AML-193 (cell line): Measurements from ENCODE around the gene A2M.
A peak's percentile ranks its signal among the peaks of the same experiment; 100 is the strongest.

Experiments
- DNase-seq, 2 experiments: peaks; one replicate each; lab custom pipeline; 2025; lab: John Stamatoyannopoulos, UW

A2M gene

DNA sequence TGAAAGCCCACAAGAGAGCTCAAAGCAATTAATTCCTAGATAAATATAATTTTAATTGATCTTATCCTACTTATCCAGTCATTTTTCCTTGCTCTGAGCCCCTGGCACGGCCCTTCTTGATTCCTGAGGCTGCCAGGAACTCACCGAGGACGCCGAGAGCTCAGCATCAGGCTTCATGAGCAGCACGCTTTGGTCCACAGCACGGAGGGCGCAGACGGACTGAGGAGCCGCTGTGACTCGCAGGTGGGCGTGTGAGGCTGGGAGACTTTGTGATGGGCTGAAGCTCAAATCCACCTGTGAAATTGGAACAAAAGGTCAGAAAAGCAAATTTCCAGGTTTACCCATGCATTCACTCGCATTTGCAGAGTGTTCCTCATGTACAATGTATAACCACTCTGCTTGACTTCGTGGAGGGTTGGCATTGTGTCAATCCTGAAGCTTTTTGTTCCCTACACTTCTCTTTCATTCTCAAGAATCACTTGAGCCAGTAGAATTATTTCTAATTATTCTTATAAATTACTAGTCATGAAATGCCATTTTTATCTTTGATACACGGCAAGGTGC, 17.2 kb downstream of the A2M start:
- DNase-seq = no peak

DNA sequence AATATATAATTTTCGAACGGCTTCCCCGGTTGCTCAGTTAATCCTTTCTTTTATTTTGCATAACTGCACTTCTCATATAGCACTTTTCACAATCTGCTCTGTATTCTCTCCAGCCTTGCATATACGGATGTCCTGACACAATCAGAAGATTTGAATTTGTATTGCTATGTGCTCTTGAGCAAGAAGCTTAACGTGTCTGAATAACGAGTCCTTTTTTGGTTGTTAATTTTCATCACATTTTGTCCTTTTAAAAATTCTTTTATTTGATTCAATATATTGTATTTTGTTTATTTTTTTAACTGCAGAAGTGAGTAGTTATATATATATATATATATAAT, 17.6 kb downstream of the A2M start:
- no peak for DNase-seq

DNA sequence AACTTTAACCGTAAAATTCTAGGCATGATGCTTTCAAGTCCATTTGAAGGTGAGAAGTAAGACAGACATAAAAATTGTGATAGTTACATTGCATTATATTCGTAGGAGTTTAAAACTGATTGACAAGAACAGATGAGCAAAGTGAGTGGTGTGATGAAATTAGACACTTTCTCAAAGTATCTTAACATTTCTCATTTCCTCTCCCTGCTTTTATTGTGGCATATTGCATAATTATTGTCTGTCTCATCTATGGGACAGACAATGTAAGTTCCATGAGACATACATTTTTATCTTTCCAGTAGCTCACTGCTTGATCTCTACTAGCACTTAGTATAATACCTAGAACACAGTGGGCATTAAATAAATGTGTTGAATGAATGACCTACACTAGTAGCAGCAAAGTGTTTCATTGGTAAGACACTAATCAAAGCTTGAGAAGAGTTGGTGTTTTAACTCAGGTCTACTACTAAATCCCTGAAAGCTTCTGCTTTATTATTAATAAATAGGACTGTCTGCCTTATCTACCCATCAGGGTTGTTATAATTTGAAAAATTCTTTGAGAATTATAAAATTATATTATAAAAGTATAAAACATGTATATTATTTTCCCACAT, 19.0 kb downstream of the A2M start:
- peak; percentile 50 to 51 for DNase-seq

DNA sequence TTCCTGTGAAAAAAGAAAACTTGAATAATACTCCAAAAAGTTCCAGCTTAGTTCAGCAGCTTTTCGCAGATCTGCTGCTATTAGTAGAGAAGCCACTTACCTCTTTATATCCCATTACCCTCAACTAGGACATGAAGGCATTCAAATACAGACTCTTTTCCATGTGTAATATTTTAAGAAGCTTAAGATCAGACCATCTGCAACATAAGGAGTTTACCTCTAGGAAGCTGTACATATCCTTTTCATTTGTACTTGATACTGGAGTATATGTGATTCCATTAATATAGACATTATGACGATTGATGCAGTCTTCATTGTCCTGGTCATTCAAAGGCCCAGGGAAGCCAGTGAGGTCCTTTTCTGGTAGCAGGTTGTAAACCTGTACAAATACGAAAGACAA, 20.4 kb downstream of the A2M start:
- no peak for DNase-seq

DNA sequence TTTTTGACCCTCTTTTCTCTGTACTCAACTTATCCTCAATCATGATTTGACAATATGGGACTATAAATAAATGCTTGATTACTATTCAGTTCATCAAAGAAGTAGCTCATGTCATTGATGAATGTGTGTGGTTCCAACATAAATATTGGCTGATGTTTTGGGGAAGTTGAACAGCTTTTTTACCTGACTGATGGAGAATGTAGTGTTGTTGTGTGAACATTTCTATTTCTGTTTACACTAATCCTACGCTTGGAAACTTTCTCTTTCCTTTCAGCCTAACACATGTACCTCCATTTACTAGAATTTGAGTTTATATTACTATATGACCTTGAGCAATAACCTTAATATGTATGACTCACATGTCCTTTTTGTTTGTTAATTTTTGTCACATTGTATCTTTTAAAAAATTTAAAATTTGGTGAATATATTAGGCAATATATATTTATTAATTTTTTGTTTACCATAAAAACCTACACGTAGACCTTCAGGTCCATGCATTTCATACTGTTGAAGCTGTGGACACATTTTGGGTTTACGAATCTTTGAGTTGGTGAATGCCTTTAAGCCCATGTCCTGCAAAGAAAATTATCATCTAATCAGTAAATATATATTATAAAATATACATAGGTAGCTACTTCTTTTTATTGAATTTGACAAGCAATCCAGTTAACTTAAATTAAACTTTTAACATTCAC, 21.1 kb downstream of the A2M start:
- DNase-seq = no peak

DNA sequence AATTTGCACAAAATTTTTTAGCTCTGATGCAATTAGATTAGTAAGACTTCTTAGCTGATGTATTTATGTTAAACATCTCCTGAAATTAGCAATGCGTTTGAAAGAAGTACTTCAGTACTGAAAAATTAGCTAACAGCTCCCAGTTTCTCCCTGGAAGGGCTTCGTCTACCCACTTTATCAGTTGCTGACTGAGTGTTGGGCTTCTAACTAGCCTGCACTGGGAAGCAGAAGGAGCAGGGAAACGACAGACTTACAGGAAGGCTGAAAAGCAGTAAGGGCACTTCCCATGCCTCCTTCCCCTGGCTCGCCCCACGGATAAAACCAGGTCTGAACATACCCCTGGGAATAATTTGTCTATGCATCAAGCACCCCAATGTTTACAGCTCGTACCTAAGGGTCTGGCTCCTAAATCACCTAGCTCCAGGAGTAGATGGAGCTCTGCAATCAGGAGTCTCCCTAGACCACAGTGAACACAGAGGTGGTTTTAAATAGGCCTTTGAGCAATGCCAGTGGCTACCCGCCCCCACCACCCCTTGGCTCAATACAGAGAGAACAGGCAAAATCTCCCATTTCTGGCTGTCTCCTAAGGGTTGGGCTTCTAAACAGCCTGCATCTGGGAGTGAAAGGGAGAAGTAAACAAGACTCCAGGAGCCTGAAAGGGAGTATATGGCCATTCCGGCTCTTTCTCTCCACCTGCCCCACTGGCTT, 23.7 kb downstream of the A2M start:
- DNase-seq = no peak

DNA sequence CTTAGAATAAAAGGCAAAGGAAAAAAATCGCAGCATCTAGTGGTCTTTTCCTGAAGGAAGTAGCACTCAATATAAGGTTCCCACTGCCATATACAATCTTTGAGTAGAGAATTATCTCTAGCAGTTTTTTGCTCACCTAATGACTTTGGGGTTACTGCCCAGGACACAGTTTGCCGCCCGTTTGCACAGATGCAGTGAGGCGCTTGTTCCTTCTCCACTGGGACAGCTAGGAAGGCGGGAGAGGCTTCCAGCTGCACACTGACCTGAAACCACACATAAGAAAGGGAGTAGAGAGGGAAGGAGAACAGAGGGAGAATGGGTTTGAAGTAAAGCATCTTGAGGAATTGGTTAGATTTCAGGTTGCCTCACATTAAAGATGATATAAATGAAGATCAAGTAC, 25.5 kb downstream of the A2M start:
- DNase-seq = no peak

DNA sequence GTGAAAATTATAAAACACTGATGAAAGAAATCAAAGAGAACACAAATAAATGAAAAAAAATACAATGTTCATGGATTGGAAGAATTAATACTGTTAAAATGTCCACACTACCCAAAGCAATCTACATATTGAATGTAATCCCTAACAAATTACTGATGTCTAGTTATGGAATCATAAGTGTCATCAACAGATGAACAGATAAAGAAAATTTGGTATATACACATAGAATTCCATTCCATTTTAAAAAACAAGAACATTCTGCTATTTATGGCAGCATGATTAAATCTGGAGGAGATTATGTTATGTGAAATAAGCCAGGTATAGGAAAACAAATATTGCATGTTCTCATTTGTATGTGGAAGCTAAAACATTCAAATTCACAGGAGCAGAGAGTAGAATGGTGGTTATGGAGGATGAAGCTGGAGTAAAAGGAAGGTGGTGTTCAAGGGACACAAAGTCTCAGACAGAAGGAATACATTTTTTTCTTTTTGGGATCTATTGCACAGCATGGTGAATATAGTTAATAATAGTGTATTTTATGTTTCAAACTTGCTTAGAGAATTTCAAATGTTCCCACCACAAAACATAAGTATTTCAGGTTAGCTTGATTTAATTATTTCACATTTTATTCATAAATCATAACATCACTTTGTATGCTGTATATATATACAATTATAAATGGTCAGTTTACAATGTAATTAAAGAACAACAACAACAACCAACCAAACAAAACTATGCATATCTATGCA, 28.5 kb downstream of the A2M start:
- no peak for DNase-seq

DNA sequence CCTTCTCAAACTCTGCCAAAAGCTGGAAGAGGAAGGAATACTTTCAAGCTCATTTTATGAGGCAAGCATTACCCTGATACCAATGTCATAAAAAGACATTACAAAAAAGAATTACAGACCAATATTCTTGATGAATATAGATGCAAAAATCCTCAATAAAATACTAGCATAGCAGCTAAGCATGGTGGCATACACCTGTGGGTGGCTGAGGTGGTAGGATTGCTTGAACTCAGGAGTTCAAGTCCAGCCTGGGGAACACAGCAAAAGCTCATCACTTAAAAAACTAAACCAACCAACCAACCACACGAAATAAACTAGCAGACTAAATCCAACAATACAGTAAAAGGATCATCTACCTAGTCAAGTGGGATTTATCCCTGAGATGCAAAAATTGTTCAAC, 29.6 kb downstream of the A2M start:
- DNase-seq = no peak

DNA sequence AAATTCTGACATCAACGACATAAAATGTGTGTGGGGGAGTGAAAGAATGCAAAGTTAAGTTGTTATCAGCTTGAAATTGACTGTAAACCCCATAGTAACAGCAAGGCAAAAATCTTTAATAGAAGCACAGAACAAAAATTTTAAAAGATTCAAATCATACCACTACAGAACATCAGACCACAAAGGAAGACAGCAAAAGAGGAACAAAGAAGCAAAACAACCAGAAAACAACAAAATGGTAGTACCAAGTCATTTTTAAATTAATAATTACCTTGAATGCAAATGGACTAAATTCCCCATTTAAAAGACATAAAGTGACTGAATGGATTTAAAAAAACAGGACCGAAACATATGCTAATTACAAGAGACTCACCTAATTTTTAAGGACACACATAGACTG, 31.3 kb downstream of the A2M start:
- DNase-seq = no peak

DNA sequence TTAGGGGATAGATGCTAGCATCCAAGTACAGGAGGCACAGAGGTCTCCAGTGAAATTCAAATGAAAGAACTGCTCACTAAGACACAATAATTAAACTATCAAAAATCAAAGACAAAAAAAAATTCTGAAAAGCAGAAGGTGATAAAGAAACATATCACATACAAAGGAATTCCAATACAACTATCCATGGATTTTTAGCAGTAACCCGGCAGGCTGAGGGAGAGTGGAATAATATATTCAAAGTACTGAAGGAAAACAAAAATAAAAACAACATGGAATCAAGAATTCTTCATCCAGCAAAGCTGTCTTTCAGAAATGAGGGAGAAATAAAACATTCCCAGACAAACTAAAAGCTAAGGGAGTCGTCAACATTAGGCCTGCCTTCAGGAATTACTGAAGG, 31.9 kb downstream of the A2M start:
- no peak for DNase-seq

DNA sequence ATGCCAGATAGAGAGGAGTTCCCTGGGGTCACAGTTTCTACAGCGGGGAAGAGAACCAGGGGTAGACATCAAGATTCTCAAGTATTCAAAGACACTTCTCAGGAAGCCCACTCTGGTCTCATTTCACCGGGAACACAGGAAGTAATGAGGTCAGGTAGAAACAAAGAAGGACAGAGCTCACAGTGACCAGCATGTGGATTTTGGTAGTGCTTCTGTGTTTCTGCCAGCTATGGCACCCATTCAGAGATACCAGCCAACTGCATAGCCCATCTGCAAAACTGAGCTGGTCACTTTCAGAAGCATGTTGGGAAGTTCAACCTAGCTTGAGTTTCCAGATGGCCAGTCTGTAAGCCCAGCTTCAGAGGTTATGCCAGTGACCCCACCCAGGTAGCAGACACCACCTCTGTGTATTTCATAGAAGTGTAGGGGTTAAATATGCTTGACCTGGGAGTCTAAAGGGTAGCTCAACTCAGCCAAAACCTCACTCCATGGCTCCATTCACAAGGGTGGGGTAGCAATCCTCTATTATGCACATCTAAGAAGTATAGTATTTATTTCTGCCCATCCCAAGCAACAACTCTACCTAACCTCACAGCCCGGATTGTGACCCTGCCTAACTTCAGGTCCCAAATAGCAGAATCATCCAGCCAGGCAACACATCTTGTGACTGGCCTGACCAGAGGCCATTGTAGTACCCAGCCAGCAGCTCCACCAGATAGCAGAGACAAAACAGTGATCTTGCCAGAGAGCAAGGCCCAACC, 33.9 kb downstream of the A2M start:
- DNase-seq = no peak

DNA sequence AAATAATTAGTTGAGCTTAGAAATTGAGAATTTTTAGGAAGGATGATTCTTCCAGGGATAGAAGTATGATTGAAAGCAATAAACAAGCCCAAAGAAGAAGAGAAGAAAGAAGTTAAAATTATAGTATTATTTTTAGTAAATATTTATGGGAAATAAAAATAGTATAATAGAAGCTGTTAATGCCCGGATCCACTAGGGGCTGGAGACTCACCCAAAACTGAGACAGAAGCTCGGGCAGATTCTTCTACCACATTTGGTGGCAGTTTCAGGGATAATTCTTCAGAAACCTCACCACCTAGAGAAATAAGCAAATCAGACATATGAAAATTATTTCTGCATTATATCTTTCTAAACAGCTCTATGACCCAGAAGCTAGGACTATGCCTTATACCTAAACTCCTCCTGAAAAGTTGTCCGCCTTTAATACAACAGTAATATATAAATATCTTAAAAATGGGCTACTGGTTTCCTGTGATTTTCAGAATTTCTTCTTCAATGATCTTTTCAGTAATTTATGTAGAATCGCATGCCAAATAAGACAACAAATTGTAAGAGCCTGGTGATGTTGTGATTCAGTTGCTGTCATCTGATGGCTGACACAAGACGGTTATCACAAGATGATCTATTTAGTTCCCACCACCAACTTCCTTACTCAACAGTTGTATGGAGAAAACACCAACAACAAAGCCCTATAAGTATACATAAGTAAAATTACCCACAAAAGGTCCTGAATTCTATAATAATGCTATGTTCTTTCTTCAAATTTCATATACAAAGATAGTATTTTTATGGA, 35.6 kb downstream of the A2M start:
- DNase-seq = no peak

DNA sequence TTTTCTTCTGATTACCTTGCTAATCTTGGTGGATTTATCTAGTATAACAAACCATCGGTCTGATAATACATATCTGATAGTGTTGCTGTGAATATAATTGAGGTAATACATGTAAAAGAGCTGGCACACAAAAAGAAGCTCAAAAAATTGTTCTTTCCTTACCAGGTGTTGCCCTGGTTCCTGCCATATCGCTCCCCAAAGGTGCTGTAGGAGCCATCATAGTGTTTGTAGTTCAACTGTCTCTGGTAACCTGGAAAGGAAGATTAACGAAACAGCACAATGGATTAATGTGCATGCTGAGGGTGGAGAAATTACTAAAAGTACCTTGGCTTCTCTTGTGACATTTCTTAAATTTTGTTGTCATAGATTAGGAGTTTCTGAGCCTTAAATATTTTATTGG, 36.6 kb downstream of the A2M start:
- no peak for DNase-seq

DNA sequence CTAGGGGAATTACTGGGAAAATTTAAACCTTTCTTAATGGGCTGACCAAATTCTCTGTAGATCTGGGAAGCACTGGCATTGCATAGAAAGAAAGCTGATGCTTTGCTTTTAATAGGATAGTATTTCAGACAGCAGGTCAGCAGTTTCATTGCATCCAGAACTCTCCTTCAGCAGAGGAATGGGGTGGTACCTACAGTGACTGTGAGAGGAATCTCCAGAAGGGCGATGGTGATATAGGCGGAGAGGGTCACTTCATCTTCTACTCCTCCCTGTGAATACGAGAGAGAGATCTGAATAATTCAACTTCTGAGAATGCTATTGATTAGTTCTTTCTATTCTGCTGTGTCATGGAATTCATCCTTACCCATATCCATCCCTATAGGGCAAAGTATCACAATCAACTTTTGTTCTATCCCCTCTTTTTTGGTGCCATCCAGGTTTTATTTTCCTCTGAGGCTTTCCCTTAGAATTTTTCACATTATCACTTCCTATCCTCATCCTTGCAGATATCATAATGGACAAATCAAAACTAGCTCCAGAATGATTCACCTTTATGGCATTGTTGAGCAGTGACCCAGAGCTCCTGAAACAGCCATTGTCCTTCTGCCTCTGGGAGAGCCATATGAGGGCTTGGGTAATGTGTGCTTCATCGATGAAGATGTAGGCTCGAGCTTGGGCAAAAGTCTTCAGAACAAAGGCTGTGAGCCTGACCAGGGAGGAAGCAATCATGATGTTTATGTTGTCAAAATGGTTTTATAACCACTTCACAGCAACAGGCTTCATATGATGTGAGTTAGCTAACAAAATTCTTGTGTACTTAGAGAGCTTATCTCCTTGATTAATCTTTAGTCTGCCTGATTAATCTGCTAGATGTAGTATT, 38.3 kb downstream of the A2M start:
- no peak for DNase-seq

DNA sequence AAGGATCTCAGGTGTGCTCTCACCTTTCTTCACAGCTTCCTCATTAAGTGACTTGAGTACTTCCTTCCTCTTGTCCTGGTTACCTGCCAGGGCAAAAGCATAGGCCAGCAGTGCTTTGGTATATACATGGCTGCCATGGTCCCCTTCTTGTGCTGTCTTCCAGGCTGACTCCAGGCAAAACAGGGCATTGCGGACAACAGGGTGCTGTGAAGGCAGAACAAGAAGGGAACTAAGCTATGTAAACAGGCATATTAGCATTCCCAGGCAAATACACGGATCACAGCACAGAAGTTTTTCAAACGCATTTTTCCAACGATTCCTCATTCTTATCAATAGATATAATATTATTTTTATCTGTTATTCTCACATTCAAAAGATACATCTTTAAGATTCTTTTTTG, 39.0 kb downstream of the A2M start:
- no peak for DNase-seq

DNA sequence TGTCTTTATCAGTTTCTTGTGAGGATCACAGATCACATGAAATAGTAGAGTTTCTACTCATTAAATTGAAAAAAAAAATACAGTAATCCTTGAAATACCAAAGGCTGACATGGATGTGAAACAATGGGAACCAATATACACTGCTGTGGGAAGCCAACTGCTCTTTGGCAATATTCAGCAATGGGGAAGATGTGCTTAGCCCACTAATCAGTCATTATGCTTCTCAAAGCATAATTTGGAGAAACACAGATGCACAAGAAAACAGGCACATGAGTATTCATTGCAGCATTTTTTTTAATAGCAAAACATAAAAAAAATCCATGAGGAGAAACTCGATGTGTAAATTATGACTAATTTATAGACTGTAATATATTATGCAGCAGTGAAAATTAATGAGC, 40.6 kb downstream of the A2M start:
- no peak for DNase-seq

DNA sequence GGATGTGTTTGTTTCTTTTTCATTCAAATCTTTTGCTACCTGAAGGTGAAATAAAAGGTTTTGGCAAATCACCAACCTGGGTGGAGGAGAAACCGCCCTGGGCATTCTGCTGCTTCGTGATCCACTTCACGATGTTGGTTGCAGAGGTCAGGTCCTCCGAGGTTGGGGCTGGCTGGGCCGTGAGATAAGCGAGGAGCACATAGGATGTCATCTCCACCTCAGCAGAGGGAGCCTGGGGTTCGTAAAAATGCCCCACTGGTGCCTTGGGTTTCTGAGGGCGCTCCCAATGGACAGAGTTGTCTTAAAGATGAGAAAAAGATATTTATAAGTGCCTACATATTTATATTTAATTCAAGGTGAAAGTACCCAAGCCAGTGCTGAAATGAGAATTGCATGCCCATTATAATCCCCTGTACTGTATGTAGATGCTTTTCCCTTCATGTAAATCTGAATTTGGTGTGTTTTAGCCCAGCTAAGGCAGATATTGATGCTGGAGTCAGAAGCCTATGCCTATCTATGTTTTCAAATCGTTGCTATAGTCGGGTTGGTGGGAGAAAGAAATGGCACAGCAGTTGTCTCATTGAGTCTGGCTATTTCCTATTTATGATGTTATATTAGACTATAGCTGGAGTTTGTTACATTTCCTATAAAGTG, 41.1 kb downstream of the A2M start:
- DNase-seq = no peak

DNA sequence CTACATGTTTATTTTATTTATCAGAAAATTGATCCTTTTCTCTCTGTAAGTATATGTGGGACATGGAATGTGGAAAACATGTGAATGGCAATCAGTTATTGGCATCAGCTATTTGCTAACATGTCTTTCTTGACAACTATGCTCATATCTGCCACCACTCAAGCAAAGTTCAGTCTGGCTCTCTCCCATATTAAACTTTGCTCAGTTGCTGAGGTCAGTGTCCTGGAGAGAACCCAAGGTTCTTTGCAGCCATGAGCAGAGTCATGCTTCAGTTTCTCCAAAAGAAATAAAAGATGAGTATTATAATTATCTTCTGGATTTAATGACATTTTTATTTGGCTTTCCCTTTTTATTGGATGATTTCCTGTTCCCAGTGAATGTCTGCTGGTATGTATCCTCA, 42.6 kb downstream of the A2M start:
- DNase-seq = no peak
